Raji (cell line): Measurements from ENCODE around the gene PQBP1.
A peak's percentile ranks its signal among the peaks of the same experiment; 100 is the strongest.

Experiments
- POLR2A ChIP-seq: IDR thresholded peaks from 2 replicates; pipeline ENCODE4 v1.6.1; 2011; ENCODE audit warnings: low read depth, low read length, control low read depth; ENCODE audit not compliant: insufficient read depth

Gene PQBP1

DNA sequence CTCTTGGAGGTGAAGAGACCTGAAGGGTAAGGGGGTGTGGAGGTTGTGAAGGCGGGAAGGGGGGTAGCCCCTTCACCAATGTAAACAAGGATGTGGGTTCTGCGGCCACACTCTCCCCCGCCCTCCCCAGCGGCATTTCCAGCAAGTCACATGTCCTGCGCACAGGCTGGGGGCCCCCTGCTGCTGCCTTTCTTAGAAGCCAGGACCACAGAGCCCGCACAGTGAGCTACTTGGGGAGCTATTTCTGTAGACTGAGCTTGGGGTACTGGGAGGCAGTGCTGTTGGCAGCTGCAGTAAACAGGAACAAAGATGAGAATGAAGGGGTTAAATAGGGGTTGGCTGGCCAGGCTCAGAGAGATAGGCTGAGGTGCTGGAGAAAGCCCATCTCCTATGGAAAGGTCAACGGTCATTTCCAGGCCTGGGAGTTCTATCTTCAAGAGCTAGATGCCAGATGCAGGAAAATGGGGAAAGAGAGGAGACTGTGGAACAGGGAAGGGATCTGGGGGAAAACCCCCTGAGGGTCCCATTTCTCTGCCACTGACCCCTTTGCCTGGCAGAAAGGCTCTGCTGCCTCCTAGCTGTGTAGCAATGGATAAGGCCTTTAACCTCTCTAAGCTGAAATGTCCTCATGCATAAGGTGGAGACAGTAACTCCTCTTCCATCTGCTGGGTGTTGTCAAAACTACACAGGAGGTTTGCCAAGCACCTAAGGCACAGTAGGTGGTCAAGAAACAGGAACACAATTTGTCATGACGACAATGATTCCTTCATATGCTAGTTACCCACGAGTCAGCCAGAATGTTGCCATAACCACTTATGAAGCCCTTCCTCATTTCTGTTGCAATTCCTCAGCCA lies 39.6 kb downstream of the PQBP1 start:
- peak; percentile 21; the same call in 1 of the 2 replicates for TF ChIP-seq POLR2A

DNA sequence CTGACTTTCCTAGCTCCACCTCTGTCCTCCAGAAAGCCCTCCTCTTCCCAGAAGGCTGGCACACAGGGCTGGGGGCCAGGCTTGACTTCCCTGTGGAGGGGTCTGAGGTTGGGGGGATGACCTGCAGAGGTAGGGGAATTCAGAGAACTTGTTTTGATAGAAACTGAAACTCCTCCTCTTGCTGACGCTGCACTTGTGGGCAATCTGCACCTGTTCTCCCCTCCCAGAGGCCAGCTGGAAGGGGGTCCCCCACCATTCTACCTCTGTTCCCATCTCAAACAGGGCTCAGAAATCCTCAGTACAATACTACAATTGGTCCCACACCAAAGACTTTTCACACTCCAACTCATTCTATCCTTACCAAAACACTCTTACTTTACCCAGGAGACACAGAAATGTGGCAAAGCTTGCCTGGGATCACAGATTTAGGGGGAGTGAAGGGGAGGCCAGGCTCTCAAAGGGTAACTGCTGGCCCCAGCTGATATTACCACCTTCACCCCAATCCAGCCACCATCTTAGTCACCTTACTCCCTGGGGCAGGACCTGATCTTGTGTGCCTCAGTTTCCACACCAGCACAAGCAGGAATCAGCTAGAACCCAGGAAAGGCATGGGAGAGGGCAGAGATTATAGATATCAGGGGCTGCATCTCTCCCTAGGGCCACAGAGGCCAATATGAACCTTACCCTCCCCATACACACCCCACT lies 41.1 kb downstream of the PQBP1 start:
- TF ChIP-seq POLR2A, result no peak

DNA sequence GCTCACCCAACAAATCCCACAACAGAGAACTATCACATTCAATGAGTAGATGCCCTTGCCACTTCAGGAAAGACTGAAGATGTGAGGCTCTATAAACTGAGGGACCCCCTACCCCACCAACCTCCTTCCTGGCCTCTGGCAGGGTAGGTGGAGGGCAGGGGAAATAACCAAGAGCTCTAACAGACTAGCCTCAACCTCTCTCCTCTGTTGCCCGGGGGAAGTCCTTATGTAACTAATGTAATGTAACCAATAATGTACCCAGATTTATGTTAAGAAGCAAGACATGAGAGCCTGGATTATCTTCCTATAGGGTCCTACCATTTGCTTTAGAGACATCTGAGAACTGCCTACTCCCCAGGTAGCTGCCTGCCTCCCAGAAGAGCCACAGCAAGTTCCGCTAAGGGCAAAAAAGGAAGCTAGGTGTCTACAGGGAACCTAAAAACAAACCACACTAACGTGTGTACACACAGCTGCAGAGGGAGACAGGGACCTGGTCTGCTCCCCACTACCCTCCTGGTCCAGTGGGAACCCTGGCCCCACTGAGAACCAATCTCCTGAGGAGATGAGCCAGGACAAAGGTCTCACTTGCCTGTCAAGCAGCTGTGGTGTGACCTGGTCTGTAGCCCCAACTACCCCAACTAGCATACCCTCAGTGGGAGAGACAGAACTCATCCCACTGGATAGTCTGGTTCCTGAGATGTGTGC lies 41.9 kb downstream of the PQBP1 start:
- TF ChIP-seq POLR2A, result peak; percentile 33; the same call in 1 of the 2 replicates

GRCh38 chrX:48940404-48940955 lies 42.8 kb downstream of the PQBP1 start:
- TF ChIP-seq POLR2A, result no peak

- no peak for TF ChIP-seq POLR2A
Measured at GRCh38 chrX:48942895-48943294, 45.2 kb downstream of the PQBP1 start.

DNA sequence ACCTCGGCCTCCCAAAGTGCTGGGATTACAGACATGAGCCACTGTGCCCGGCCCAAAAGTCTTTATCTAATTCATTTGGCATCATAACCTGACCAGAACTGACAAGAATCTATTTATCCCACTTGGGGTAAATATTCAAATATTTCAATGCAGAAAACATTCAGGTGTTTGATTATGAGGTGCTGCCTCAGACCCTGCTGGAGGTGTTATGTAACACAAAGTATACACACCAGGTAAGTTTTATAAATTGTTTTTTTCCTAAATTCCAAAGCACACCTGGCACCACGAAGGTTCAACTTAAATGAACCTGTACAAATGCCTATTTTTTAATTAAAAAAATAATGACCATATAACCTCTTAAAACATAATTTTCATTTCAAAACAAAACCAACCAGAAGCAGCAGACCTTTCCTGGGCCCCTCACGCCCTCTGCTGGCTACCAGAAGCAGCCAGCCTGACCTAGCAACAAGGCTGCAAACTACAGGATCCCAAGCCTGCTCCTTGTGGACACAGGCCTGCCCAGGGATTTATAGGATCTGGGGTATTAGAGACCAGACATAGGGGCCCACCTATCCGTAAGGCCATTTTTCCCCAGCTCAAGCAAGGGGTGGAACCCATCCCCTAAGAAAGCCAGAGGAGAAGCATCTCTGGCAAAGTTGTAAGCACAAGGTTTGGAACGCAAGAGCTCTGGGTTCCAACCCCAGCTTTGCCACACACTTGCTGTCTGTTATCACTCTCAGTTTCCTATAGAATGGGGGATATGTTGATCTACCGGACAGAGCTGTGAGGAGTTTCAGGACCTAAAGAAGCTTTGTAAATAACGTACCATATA lies 48.0 kb downstream of the PQBP1 start:
- no peak for TF ChIP-seq POLR2A

DNA sequence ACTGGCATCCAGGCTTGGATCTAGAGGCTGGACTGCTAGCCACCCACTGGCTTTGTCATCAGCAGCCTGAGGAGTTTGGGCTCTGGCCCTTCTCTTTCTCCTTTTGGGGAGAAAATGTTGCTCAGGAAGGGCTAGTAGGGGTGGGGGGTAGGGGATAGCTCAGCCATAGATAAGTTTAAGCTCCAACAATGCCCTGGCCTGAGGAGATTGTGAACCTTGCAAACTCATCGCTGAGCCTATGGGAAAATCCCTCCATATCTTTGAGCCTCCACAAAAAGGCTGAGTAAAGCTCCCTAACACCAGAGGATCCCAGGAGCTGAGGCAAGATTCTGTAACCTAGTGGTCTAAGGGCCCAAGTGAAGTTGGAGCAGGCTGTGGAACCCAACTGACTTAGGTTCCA lies 50.9 kb downstream of the PQBP1 start:
- no peak for TF ChIP-seq POLR2A
